IPS DF 6.9 (cell line): Measurements from ENCODE around the gene PIGV.

ENCODE experiments used
- DNase-seq: peaks from one replicate; pipeline ENCODE4 v3.0.0-alpha.2; 2013; ENCODE audit warnings: low read depth, low spot score
- H3K27ac ChIP-seq: one replicate; pipeline ENCODE4 v1.5.1; 2013; ENCODE audit warnings: low read length, control low read depth
- H3K27me3 ChIP-seq: 2 replicates; pipeline ENCODE4 v1.6.1; 2013; ENCODE audit warnings: mild to moderate bottlenecking, low read length; ENCODE audit not compliant: control insufficient read depth, insufficient read depth
- H3K36me3 ChIP-seq: 2 replicates; pipeline ENCODE4 v1.6.1; 2013; ENCODE audit warnings: low read length; ENCODE audit not compliant: control insufficient read depth, insufficient read depth
- H3K4me1 ChIP-seq: 2 replicates; pipeline ENCODE4 v1.6.1; 2013; ENCODE audit warnings: low read length; ENCODE audit not compliant: control insufficient read depth, insufficient read depth
- H3K4me3 ChIP-seq: 2 replicates; pipeline ENCODE4 v1.5.1; 2013; ENCODE audit warnings: mild to moderate bottlenecking, low read length
- H3K9me3 ChIP-seq: 2 replicates; pipeline ENCODE4 v1.6.1; 2013; ENCODE audit warnings: low read length, inconsistent platforms; ENCODE audit not compliant: control insufficient read depth, insufficient read depth
- WGBS: extraction: QIAGEN DNeasy Blood & Tissue Kit; methylation state at CpG from one replicate; pipeline ENCODE4 v1.1.7; 2013; ENCODE audit warnings: mixed read lengths, missing lambda C conversion rate; ENCODE audit not compliant: insufficient read length, insufficient coverage; 5-methylcytosine and 5-hydroxymethylcytosine counted together

The PIGV gene

DNA sequence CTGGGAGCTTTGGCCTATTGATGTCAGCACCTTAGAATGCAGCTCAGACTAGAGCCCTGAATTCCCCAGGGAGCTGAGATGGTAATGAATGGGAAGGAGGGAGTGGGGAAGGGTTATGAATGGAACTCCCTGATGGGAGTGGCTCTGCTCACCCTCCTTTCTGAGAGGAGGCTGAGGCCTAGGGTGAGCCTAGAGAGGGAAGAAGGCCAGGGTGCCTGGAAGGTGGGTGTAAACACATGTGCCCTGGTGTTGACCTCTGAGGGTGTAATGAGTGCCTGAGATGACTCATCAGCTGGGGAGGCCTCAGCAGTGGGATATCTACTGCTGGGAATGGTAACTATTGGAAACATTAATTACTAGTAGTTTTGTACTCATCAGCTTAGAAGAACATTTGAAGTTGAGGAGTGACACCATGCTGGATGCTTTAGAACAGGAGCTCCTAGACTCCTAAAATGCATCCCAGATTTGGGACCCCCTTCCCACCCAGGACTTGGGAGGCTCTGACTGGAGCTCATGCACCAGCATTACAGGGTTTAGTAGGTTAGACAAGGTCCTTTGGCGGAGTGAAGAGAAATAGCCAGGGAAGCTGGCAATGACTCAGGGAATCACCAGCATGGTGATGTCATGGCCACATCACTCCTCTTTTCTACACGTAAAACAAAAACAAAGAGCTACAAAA lies 16.0 kb upstream of the PIGV start:
- no CpG with 5 or more reads among the region's 2 CpGs for WGBS
- Histone ChIP-seq H3K9me3 (no peaks in the 10 kb centered on the region), H3K36me3 (peaks cover 60% of the 10 kb centered on the region), H3K4me1 (no peaks in the 10 kb centered on the region), H3K4me3 (no peak overlapping the region), H3K27ac (no peak overlapping the region), H3K27me3 (no peaks in the 10 kb centered on the region)
- DNase-seq = no peak

DNA sequence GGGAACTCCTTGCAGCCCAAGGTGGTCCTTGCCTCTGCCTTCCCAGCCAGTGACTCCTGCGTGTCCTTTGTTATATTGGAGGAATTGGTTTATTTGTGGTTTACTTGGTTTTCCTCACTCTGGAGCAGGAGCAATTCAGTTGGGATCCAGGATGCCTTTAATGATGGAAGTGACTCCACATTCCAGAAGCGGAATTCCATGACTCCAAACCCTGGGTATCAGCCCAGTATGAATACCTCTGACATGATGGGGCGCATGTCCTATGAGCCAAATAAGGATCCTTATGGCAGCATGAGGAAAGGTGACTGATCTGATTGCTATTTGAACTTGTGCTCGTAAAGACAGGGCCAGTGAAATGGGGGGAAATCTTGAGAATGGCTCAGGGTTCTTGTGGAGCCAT lies 15.1 kb upstream of the PIGV start:
- DNase-seq = no peak
- WGBS = no CpG with 5 or more reads among the region's 4 CpGs
- Histone ChIP-seq H3K27ac (no peak overlapping the region), H3K9me3 (no peaks in the 10 kb centered on the region), H3K4me1 (no peaks in the 10 kb centered on the region), H3K27me3 (no peaks in the 10 kb centered on the region), H3K36me3 (peaks cover 60% of the 10 kb centered on the region), H3K4me3 (no peak overlapping the region)

DNA sequence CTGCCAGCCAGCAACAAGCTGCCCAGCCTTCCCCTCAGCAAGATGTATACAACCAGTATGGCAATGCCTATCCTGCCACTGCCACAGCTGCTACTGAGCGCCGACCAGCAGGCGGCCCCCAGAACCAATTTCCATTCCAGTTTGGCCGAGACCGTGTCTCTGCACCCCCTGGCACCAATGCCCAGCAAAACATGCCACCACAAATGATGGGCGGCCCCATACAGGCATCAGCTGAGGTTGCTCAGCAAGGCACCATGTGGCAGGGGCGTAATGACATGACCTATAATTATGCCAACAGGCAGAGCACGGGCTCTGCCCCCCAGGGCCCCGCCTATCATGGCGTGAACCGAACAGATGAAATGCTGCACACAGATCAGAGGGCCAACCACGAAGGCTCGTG lies 13.3 kb upstream of the PIGV start:
- no peak for DNase-seq
- Histone ChIP-seq H3K36me3 (peaks cover 56% of the 10 kb centered on the region), H3K27ac (no peak overlapping the region), H3K4me3 (no peak overlapping the region), H3K9me3 (no peaks in the 10 kb centered on the region), H3K4me1 (no peaks in the 10 kb centered on the region), H3K27me3 (no peaks in the 10 kb centered on the region)
- no CpG with 5 or more reads among the region's 13 CpGs for WGBS

DNA sequence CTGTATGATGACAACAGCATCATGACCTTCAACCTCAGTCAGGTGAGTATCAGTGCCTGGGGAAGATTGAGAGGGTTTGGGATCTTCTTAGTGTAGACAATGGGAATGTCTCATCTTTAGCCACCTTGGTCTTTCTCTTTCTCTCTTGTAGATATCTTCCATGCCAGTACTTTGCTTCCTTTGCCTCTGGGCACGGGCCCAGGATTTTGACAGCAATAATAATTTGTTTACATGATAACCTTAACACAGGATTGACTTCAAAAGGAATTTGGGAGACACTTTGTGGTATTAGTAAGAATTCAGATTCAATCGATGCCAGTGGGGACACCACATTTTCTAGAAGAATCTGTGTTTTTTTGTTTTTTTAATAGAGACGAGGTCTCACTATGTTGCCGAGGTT lies 12.1 kb upstream of the PIGV start:
- Histone ChIP-seq H3K9me3 (no peaks in the 10 kb centered on the region), H3K27ac (no peak overlapping the region), H3K27me3 (no peaks in the 10 kb centered on the region), H3K4me1 (no peaks in the 10 kb centered on the region), H3K36me3 (peaks cover 63% of the 10 kb centered on the region), H3K4me3 (no peak overlapping the region)
- no peak for DNase-seq
- WGBS = no CpG with 5 or more reads among the region's 4 CpGs

DNA sequence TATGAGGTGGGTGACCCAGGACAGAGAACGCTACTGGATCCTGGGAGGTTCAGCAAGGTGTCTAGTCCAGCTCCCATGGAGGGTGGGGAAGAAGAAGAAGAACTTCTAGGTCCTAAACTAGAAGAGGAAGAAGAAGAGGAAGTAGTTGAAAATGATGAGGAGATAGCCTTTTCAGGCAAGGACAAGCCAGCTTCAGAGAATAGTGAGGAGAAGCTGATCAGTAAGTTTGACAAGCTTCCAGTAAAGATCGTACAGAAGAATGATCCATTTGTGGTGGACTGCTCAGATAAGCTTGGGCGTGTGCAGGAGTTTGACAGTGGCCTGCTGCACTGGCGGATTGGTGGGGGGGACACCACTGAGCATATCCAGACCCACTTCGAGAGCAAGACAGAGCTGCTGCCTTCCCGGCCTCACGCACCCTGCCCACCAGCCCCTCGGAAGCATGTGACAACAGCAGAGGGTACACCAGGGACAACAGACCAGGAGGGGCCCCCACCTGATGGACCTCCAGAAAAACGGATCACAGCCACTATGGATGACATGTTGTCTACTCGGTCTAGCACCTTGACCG lies 8.6 kb upstream of the PIGV start:
- H3K36me3 ChIP-seq = peaks cover 44% of the 10 kb centered on the region
- no CpG with 5 or more reads among the region's 11 CpGs for WGBS
- H3K4me3 ChIP-seq = no peak overlapping the region
- H3K27me3 ChIP-seq = no peaks in the 10 kb centered on the region
- H3K27ac ChIP-seq = no peak overlapping the region
- H3K4me1 ChIP-seq = no peaks in the 10 kb centered on the region
- no peaks in the 10 kb centered on the region for H3K9me3 ChIP-seq
- no peak for DNase-seq

GRCh38 chr1:26780344-26780957 lies 7.3 kb upstream of the PIGV start:
- peaks cover 32% of the 10 kb centered on the region for H3K36me3 ChIP-seq
- whole genome bisulfite sequencing = 100% methylated on average over 1 of the region's 21 CpGs
- H3K27me3 ChIP-seq = no peaks in the 10 kb centered on the region

GRCh38 chr1:26781206-26781825 lies 6.4 kb upstream of the PIGV start:
- H3K27ac ChIP-seq = no peak overlapping the region
- H3K9me3 ChIP-seq = no peaks in the 10 kb centered on the region
- no peaks in the 10 kb centered on the region for H3K27me3 ChIP-seq
- no CpG with 5 or more reads among the region's 11 CpGs for WGBS
- H3K4me1 ChIP-seq = peaks cover 2% of the 10 kb centered on the region; the same call in 1 of the 2 replicates
- no peak for DNase-seq
- peaks cover 27% of the 10 kb centered on the region for H3K36me3 ChIP-seq
- H3K4me3 ChIP-seq = no peak overlapping the region

More at GRCh38 chr1:26780344-26780957, 7.3 kb upstream of the PIGV start:
- no peaks in the 10 kb centered on the region for H3K9me3 ChIP-seq
- H3K27ac ChIP-seq = no peak overlapping the region
- no peak for DNase-seq
- no peak overlapping the region for H3K4me3 ChIP-seq
- no peaks in the 10 kb centered on the region for H3K4me1 ChIP-seq

DNA sequence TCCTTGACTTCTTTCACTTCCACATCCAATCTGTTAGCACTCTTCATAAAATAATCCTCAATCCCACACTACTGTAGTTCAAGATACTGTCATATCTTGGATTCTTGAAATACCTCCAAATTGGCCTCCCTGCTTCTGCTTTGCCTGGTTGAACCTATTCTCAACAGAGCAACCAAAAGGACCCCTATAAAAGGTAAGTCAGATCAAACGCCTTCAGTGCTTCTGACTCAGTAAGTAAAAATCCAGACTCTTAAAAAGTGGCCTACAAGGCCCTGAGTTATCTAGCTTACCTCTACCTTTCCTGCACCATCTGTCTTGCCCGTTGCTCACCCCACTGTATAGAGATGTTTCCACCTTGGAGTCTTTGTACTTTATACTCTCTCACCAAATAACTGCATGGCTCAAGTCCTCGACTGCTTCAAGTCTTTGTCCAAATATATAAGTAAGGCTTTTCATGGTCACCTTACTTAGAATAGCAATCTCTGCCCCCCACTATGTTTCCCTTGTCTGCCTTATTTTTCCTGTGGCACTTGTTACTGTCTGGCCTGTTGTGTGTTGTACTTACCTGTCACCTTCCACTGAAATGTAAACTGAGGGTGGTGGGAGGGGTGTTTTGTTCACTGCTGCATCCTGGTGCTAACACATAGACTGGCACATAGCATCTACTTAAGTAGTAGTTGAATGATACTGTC lies 5.1 kb upstream of the PIGV start:
- no peak for DNase-seq
- no peaks in the 10 kb centered on the region for H3K9me3 ChIP-seq
- peaks cover 7% of the 10 kb centered on the region for H3K4me1 ChIP-seq
- no peaks in the 10 kb centered on the region for H3K27me3 ChIP-seq
- no CpG with 5 or more reads among the region's 3 CpGs for WGBS
- no peak overlapping the region for H3K4me3 ChIP-seq
- peaks cover 22% of the 10 kb centered on the region for H3K36me3 ChIP-seq
- H3K27ac ChIP-seq = no peak overlapping the region

GRCh38 chr1:26783646-26784022 lies 4.1 kb upstream of the PIGV start:
- WGBS = no CpG with 5 or more reads among the region's 5 CpGs
- Histone ChIP-seq H3K4me3 (no peak overlapping the region), H3K27me3 (no peaks in the 10 kb centered on the region), H3K36me3 (peaks cover 18% of the 10 kb centered on the region), H3K4me1 (peaks cover 7% of the 10 kb centered on the region), H3K9me3 (no peaks in the 10 kb centered on the region), H3K27ac (no peak overlapping the region)
- no peak for DNase-seq
